ENCODE data around the gene SLC25A13. TPM values are rescaled to one million over a fixed set of nuclear protein-coding genes. Genes with fewer than 3 reads are reported as not detected.

Gene SLC25A13
- total and polyA plus RNA-seq, 2 of the 4 experiments (the other 2 are of a cell fraction), result 7.4 to 11.7 TPM

GRCh38 chr7:96250776-96251361, 71.0 kb downstream of the SLC25A13 start:
- ChIA-PET CTCF (no interaction called here), POLR2A (ENCODE audit: unreplicated experiment) (no interaction called here)
- BruUV-seq (replicated peaks), result no TSS peak

More at GRCh38 chr7:96250776-96251361, 71.0 kb downstream of the SLC25A13 start:
- no peak overlapping the region for H3K9ac ChIP-seq (ENCODE audit: low read depth, low read length)
- no peak overlapping the region for H2BK20ac ChIP-seq (ENCODE audit: low read depth, low read length)
- no peaks in the 10 kb centered on the region for H4K20me1 ChIP-seq (ENCODE audit: insufficient read depth, low read length)
- H2AFZ ChIP-seq (replicated peaks; ENCODE audit: low read length, poor library complexity), result no peak overlapping the region
- no peak overlapping the region for H4K91ac ChIP-seq (ENCODE audit: insufficient read depth, low read depth, low read length)
- dilution Hi-C loops (cut with HindIII; ENCODE audit: low sequenced_read_pairs, unreplicated experiment), result no loop called here
- H2AK9ac ChIP-seq (replicated peaks; ENCODE audit: low read depth, low read length, poor library complexity), result no peak overlapping the region
- H3K36me3 ChIP-seq (ENCODE audit: control insufficient read depth, insufficient read depth, low read length), result no peaks in the 10 kb centered on the region
- H2BK5ac ChIP-seq (ENCODE audit: low read depth, low read length, poor library complexity, severe bottlenecking), result no peak overlapping the region
- H4K5ac ChIP-seq (ENCODE audit: low read depth, low read length), result no peak overlapping the region
- 0 out of 2 replicates have a peak, but pooled peaks cover 2% of the 10 kb centered on the region for H3K9me1 ChIP-seq (ENCODE audit: insufficient read depth, low read length)
- H3K27ac ChIP-seq (ENCODE audit: insufficient read depth, low read length), result no peak overlapping the region
- H3K14ac ChIP-seq (replicated peaks; ENCODE audit: low read depth, low read length), result no peak overlapping the region
- H4K8ac ChIP-seq (ENCODE audit: low read depth in 2 of 2, low read length in 2 of 2), result no peak overlapping the region
- H3K4me3 ChIP-seq (ENCODE audit: insufficient read depth, low read depth, low read length), result no peak overlapping the region
- no peak overlapping the region for H3K4me2 ChIP-seq (ENCODE audit: low read depth, low read length)
- H2AK5ac ChIP-seq (ENCODE audit: low read depth, low read length), result no peak overlapping the region
- in situ Hi-C loops (cut with MboI; ENCODE audit: low sequenced_read_pairs), result no loop called here
- no peaks in the 10 kb centered on the region for H3K4me1 ChIP-seq (ENCODE audit: control insufficient read depth, insufficient read depth, low read length)
- H3K4ac ChIP-seq (ENCODE audit: low read depth, low read length), result no peak overlapping the region
- no peak overlapping the region for H3K56ac ChIP-seq (ENCODE audit: extremely low read depth, insufficient read depth, low read length)
- H3K79me1 ChIP-seq (ENCODE audit: low read depth in 1 of 2, low read length in 2 of 2), result peaks cover 7 to 15% of the 10 kb centered on the region in 2 experiments; a peak in 3 of 4 replicates
- intact Hi-C loops (cut with micrococcal nuclease), result no loop called here
- H3K27me3 ChIP-seq (ENCODE audit: control insufficient read depth, insufficient read depth, low read length), result no peaks in the 10 kb centered on the region
- no peak for DNase-seq
- ATAC-seq (ENCODE audit: low read depth), result no peak
- no peak overlapping the region for H3K18ac ChIP-seq (ENCODE audit: low read depth, low read length)
- no peak overlapping the region for H3K23ac ChIP-seq (ENCODE audit: low read depth, low read length)
- no peaks in the 10 kb centered on the region for H3K9me3 ChIP-seq (ENCODE audit: control insufficient read depth, insufficient read depth, low read length)
- H2BK120ac ChIP-seq (ENCODE audit: low read depth, low read length), result no peak overlapping the region
- 81% methylated on average over 3 of the region's 7 CpGs; no CpG with 5 or more reads in 1 of the 2 experiments for WGBS, 2 experiments (ENCODE audit: extremely low coverage in 2 of 2, insufficient read length in 1 of 2)
- H2BK15ac ChIP-seq (ENCODE audit: low read depth, low read length), result no peak overlapping the region
- TF ChIP-seq RCOR1 (IDR thresholded peaks at IDR 0.05; ENCODE audit: insufficient replicate concordance, low read length) (no peak), MAFK (IDR thresholded peaks at IDR 0.05; ENCODE audit: low read depth, low read length) (peak; percentile 98)

Data from IMR-90 (cell line).